Tibial nerve (tissue), 4 donors: ENCODE results near the gene DPP7.

Experiments used
- CTCF ChIP-seq, 5 experiments: fragments of 200-600 bp in 3 of 5; fragments of 450-650 bp in 2 of 5; sonication (generic) in 3 of 5; IDR thresholded peaks; one replicate each; pipeline ENCODE4 v1.5.1; 2016 to 2019; ENCODE audit warnings: antibody characterized with exemption in 5 of 5, mild to moderate bottlenecking in 3 of 5, moderate library complexity in 2 of 5
- EP300 ChIP-seq, 2 donors: sonication (generic); formaldehyde crosslinking; IDR thresholded peaks; one replicate each; pipeline ENCODE4 v1.6.1; 2017; ENCODE audit warnings: antibody characterized with exemption in 2 of 2, mild to moderate bottlenecking in 1 of 2

GRCh38 chr9:137140151-137141012 is 25.8 kb upstream of the DPP7 start:
- TF ChIP-seq EP300 (IDR thresholded peaks at IDR 0.05) (no peak), CTCF (IDR thresholded peaks at IDR 0.05) (no peak)
